GM21737 (cell line): Measurements from ENCODE around the gene TES.
"Not testable (repeated sequence)": the region's sequence is repeated elsewhere in the genome, so short reads cannot be mapped to it uniquely, and the experiment has no call there.

Experiments
- ATAC-seq: cut with Tn5 transposase; IDR thresholded peaks from one replicate; pipeline ENCODE4 v1.9.1; 2021; ENCODE audit warnings: mild to moderate bottlenecking, moderate library complexity; ENCODE audit not compliant: unreplicated experiment

TES gene

GRCh38 chr7:116241291-116241690 lies 31.0 kb downstream of the TES start:
- no peak for ATAC-seq

GRCh38 chr7:116242178-116242577 lies 31.8 kb downstream of the TES start:
- no peak for ATAC-seq

- ATAC-seq = no peak
These were observed 32.4 kb downstream of the TES start for GRCh38 chr7:116242759-116243158.

GRCh38 chr7:116244803-116245202 lies 34.5 kb downstream of the TES start:
- not testable (repeated sequence) for ATAC-seq

GRCh38 chr7:116246357-116246756 lies 36.0 kb downstream of the TES start:
- no peak for ATAC-seq

- ATAC-seq = peak; percentile 57
These were observed 39.7 kb downstream of the TES start for GRCh38 chr7:116249969-116250553.

- no peak for ATAC-seq
These were observed 41.3 kb downstream of the TES start for GRCh38 chr7:116251675-116252074.

GRCh38 chr7:116252249-116252648 lies 41.9 kb downstream of the TES start:
- no peak for ATAC-seq

GRCh38 chr7:116257156-116257555 lies 46.8 kb downstream of the TES start:
- ATAC-seq = no peak

- ATAC-seq = no peak
These were observed 48.4 kb downstream of the TES start for GRCh38 chr7:116258734-116259133.

- no peak for ATAC-seq
These were observed 49.0 kb downstream of the TES start for GRCh38 chr7:116259156-116259870.

- no peak for ATAC-seq
These were observed 49.6 kb downstream of the TES start for GRCh38 chr7:116259871-116260440.

GRCh38 chr7:116261904-116262303 lies 51.6 kb downstream of the TES start:
- ATAC-seq = no peak

GRCh38 chr7:116265881-116266280 lies 55.5 kb downstream of the TES start:
- ATAC-seq = no peak

- ATAC-seq = no peak
These were observed 59.1 kb downstream of the TES start for GRCh38 chr7:116269466-116269865.

GRCh38 chr7:116271161-116271913 lies 61.0 kb downstream of the TES start:
- ATAC-seq = no peak

- no peak for ATAC-seq
These were observed 61.9 kb downstream of the TES start for GRCh38 chr7:116271963-116272886.

- no peak for ATAC-seq
These were observed 63.1 kb downstream of the TES start for GRCh38 chr7:116273283-116273917.

- ATAC-seq = no peak
These were observed 63.6 kb downstream of the TES start for GRCh38 chr7:116273918-116274301.

GRCh38 chr7:116277070-116277469 lies 66.7 kb downstream of the TES start:
- no peak for ATAC-seq
